ENCODE results near the gene C4orf50.
"Not testable (repeated sequence)": the region's sequence is repeated elsewhere in the genome, so short reads cannot be mapped to it uniquely, and the experiment has no call there.

Gene C4orf50

GRCh38 chr4:5952286-5952974 is 65.8 kb downstream of the C4orf50 start:
- DNase-seq (ENCODE audit: low read depth) = no peak
- H3K4me3 ChIP-seq (ENCODE audit: control insufficient read depth, low read depth, low read length) = no peak overlapping the region
- TF ChIP-seq CTCF (IDR thresholded peaks at IDR 0.05; ENCODE audit: control insufficient read depth, insufficient read depth, low read depth, low read length, missing control alignments) = no peak

- DNase-seq (ENCODE audit: low read depth); H3K4me3 ChIP-seq (ENCODE audit: control insufficient read depth, low read depth, low read length): not testable (repeated sequence)
Observed at GRCh38 chr4:5946653-5947052, 71.6 kb downstream of the C4orf50 start.

- no peak for TF ChIP-seq CTCF (IDR thresholded peaks at IDR 0.05; ENCODE audit: control insufficient read depth, insufficient read depth, low read depth, low read length, missing control alignments)
- no peak for DNase-seq (ENCODE audit: low read depth)
Observed at GRCh38 chr4:5945936-5946335, 72.3 kb downstream of the C4orf50 start.

GRCh38 chr4:5945171-5945570 is 73.1 kb downstream of the C4orf50 start:
- no peak for TF ChIP-seq CTCF (IDR thresholded peaks at IDR 0.05; ENCODE audit: control insufficient read depth, insufficient read depth, low read depth, low read length, missing control alignments)
- H3K4me3 ChIP-seq (ENCODE audit: control insufficient read depth, low read depth, low read length) = no peak overlapping the region
- DNase-seq (ENCODE audit: low read depth) = no peak

More at GRCh38 chr4:5945936-5946335, 72.3 kb downstream of the C4orf50 start:
- H3K4me3 ChIP-seq (ENCODE audit: control insufficient read depth, low read depth, low read length) = no peak overlapping the region

- DNase-seq (ENCODE audit: low read depth) = no peak
- TF ChIP-seq CTCF (IDR thresholded peaks at IDR 0.05; ENCODE audit: control insufficient read depth, insufficient read depth, low read depth, low read length, missing control alignments) = no peak
- no peak overlapping the region for H3K4me3 ChIP-seq (ENCODE audit: control insufficient read depth, low read depth, low read length)
Observed at GRCh38 chr4:5943561-5943960, 74.7 kb downstream of the C4orf50 start.

GRCh38 chr4:5942947-5943346 is 75.3 kb downstream of the C4orf50 start:
- H3K4me3 ChIP-seq (ENCODE audit: control insufficient read depth, low read depth, low read length) = no peak overlapping the region
- no peak for TF ChIP-seq CTCF (IDR thresholded peaks at IDR 0.05; ENCODE audit: control insufficient read depth, insufficient read depth, low read depth, low read length, missing control alignments)
- DNase-seq (ENCODE audit: low read depth) = no peak

- H3K4me3 ChIP-seq (ENCODE audit: control insufficient read depth, low read depth, low read length) = no peak overlapping the region
- DNase-seq (ENCODE audit: low read depth) = no peak
- no peak for TF ChIP-seq CTCF (IDR thresholded peaks at IDR 0.05; ENCODE audit: control insufficient read depth, insufficient read depth, low read depth, low read length, missing control alignments)
Observed at GRCh38 chr4:5941601-5942000, 76.6 kb downstream of the C4orf50 start.

Data from AG09309 (cell line).